Measurements from ENCODE around the gene DSCAML1.

The DSCAML1 gene

DNA sequence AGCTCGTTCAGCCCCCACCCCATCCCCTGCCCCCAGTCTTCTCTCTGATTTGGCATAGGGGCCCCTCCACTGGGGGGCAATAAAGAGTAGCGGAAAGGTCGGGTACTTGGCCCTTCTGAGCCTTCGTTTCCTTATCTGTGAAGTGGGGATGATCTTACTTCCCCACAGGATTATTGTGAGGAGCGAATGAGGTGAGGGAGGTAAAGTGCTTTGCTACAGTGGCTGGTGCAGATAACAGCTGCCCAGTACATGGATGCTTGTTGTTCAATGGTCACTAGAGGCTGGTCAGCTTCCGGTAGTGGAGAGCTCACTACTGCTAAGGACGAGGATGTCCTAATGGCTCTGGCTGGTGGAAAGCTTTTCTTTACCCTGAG lies 368.2 kb downstream of the DSCAML1 start:
- Histone ChIP-seq H3K27me3 (ENCODE audit: control insufficient read depth, insufficient read depth, low read length) (peaks cover 26% of the 10 kb centered on the region), H3K4me2 (ENCODE audit: low read length) (no peak overlapping the region), H3K4me3 (ENCODE audit: low read length) (no peak overlapping the region), H3K9me3 (replicated peaks; ENCODE audit: low read length) (no peaks in the 10 kb centered on the region), H3K4me1 (ENCODE audit: control insufficient read depth, insufficient read depth, low read length) (no peaks in the 10 kb centered on the region), H3K36me3 (ENCODE audit: insufficient read depth, low read length) (no peaks in the 10 kb centered on the region), H3K9ac (ENCODE audit: low read depth, low read length) (no peak overlapping the region)

DNA sequence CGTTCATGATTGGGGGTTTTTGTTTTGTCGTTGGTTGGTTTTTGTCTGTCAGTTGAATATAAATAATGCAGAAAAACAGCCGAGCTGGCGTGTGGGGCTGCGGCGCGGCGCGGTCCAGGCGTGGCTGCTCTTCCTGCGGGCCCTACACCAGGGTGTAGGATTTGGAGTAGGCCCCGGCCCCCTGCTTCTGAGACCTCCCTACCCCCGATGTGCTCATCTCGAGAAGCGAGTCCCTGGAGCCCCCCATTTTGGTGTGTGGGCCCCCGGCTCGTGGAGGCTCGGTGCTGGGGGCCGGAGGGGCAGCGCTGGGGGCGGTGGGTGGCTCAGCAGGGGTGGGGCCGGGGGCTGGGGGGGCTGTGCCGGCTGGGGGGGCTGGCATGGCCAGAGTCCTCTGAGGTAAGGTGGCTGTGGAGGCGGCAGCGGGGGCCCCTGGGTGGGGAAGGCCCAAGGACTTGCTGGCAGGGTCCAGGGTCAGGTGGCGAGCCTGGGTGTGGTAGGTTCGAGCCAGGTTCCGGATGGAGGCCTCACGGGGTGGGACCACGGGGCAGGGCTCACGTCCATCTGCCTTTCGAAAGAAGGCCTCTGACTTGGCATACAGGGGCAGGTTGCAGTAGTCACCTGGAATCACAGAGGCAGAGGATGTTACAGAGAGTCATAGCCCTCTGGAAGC lies 368.7 kb downstream of the DSCAML1 start:
- H3K4me3 ChIP-seq (ENCODE audit: low read length), result no peak overlapping the region
- H3K36me3 ChIP-seq (ENCODE audit: insufficient read depth, low read length), result no peaks in the 10 kb centered on the region
- H3K27me3 ChIP-seq (ENCODE audit: control insufficient read depth, insufficient read depth, low read length), result peaks cover 28% of the 10 kb centered on the region
- no peak overlapping the region for H3K9ac ChIP-seq (ENCODE audit: low read depth, low read length)
- no peak overlapping the region for H3K4me2 ChIP-seq (ENCODE audit: low read length)
- no peaks in the 10 kb centered on the region for H3K4me1 ChIP-seq (ENCODE audit: control insufficient read depth, insufficient read depth, low read length)
- H3K9me3 ChIP-seq (replicated peaks; ENCODE audit: low read length), result no peaks in the 10 kb centered on the region

DNA sequence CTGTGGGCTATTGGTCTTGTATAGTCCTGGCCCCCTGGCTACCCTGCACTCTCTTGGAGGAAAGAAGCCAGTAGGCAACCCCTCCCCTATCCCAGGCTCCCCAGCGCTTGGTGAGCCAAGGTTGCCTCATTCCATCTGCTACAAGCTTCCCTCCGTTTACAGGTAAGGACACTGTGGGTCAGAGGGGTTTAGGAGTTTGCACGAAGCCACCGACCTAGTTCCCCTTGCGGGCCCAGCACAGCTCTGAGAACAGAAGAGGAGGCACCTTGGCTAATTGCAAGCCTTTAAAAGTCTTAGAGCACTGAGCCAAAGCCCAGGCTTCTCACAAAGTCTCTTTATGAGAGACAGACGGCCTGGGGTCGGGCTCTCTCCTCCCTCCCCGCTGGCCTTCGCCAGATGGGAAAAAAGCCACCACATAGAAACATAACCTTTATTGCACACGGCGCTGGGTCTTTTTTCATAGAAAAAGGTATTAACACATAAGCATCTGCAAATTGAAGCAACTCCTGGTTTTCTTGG lies 369.6 kb downstream of the DSCAML1 start:
- H3K4me1 ChIP-seq (ENCODE audit: control insufficient read depth, insufficient read depth, low read length), result no peaks in the 10 kb centered on the region
- H3K9ac ChIP-seq (ENCODE audit: low read depth, low read length), result no peak overlapping the region
- H3K4me3 ChIP-seq (ENCODE audit: low read length), result no peak overlapping the region
- H3K4me2 ChIP-seq (ENCODE audit: low read length), result no peak overlapping the region
- H3K27me3 ChIP-seq (ENCODE audit: control insufficient read depth, insufficient read depth, low read length), result peaks cover 31% of the 10 kb centered on the region
- H3K9me3 ChIP-seq (replicated peaks; ENCODE audit: low read length), result no peaks in the 10 kb centered on the region
- H3K36me3 ChIP-seq (ENCODE audit: insufficient read depth, low read length), result no peaks in the 10 kb centered on the region

DNA sequence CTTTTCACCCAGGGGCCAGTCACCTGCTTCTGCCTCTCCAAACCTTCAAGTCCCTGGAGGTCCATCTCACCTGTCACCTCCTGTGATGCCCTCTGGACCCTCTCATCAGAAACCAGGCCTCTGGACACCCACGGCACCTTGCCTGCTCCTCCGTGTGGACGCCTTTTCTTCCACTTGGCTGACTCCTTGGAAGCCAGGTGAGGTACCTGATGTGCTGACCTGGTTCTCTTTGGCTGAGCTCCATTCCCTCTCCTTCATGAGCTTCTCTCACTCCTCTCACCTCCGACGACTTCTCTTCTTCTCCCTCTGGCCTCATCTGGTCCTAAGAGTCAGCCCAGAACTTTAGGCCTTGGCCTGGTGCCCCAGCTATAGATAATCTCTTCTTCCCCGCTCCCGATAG lies 370.1 kb downstream of the DSCAML1 start:
- no peak overlapping the region for H3K4me2 ChIP-seq (ENCODE audit: low read length)
- H3K36me3 ChIP-seq (ENCODE audit: insufficient read depth, low read length), result no peaks in the 10 kb centered on the region
- H3K27me3 ChIP-seq (ENCODE audit: control insufficient read depth, insufficient read depth, low read length), result peaks cover 36% of the 10 kb centered on the region
- no peak overlapping the region for H3K4me3 ChIP-seq (ENCODE audit: low read length)
- no peaks in the 10 kb centered on the region for H3K4me1 ChIP-seq (ENCODE audit: control insufficient read depth, insufficient read depth, low read length)
- no peak overlapping the region for H3K9ac ChIP-seq (ENCODE audit: low read depth, low read length)
- no peaks in the 10 kb centered on the region for H3K9me3 ChIP-seq (replicated peaks; ENCODE audit: low read length)

DNA sequence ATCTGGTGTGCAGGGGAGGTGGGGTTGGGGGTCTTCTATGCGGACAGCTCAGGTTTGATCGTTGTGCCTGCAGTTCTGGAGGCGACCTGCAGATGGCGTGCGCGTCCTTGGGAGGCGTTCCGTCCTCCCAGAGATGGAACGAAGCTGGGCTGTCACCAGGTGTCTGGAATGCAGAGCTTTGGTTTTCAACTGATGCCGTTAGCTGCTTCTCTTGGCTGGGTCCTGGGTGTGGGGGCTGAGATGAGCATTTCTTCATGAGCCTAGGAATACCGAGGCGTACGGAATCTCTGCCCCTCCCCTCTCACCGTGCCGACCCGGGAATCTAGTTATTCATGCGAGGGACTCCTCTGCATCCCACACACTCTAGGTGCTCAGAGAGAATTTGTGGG lies 370.7 kb downstream of the DSCAML1 start:
- peaks cover 37% of the 10 kb centered on the region for H3K27me3 ChIP-seq (ENCODE audit: control insufficient read depth, insufficient read depth, low read length)
- H3K9me3 ChIP-seq (replicated peaks; ENCODE audit: low read length), result no peaks in the 10 kb centered on the region
- no peak overlapping the region for H3K9ac ChIP-seq (ENCODE audit: low read depth, low read length)
- no peak overlapping the region for H3K4me3 ChIP-seq (ENCODE audit: low read length)
- no peaks in the 10 kb centered on the region for H3K36me3 ChIP-seq (ENCODE audit: insufficient read depth, low read length)
- peak overlapping the region; percentile 53 for H3K4me2 ChIP-seq (ENCODE audit: low read length)
- H3K4me1 ChIP-seq (ENCODE audit: control insufficient read depth, insufficient read depth, low read length), result no peaks in the 10 kb centered on the region

DNA sequence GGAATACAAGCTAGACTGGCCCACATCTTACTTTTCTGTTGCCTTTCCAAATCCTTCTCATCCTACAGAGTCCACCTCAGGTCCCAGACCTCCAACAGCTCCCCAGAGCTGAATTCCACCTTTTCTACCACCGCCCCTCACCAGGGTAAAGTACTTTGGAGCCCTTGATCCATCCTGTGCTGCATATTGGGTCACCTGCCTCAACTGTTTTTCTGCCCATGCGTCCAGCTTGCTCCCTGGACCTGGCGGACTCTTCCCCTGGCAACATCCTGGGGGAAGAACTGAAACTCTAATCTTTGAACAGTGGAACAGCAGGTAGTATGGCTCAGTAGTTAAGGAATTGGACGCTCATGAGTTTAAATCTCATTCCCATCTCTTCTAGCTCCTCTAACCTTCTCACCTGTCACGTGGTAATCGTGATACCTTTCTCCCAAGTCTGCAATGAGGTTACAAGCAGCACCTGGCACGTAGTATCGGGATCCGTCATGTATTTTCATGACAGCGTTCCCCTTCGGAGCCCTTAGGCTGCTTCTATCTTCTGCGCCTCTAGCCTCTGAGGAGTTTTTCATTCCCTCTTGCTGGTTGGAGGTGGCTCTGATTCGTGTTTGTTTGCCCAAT lies 371.2 kb downstream of the DSCAML1 start:
- Histone ChIP-seq H3K9ac (ENCODE audit: low read depth, low read length) (no peak overlapping the region), H3K4me3 (ENCODE audit: low read length) (no peak overlapping the region), H3K4me2 (ENCODE audit: low read length) (no peak overlapping the region), H3K9me3 (replicated peaks; ENCODE audit: low read length) (no peaks in the 10 kb centered on the region), H3K4me1 (ENCODE audit: control insufficient read depth, insufficient read depth, low read length) (no peaks in the 10 kb centered on the region), H3K27me3 (ENCODE audit: control insufficient read depth, insufficient read depth, low read length) (peaks cover 35% of the 10 kb centered on the region), H3K36me3 (ENCODE audit: insufficient read depth, low read length) (no peaks in the 10 kb centered on the region)

DNA sequence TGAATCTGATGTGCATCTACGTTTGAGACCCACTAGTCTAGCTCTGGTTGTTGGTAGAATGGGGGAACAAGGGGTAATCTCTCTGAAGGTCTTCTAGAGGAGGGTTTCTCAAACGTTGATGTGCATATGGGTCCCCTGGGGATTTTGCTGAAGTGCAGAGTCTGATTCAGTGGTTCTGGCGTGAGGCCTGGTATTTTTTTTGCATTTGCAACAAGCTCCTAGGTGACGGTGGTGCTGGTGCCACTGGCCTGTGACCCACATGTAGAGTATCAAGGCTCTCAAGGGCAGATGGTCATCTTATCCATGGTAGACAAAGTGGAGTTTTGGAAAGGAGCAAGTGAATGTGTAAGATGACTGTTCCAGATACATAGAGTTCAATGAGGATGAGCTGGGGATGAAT lies 372.2 kb downstream of the DSCAML1 start:
- Histone ChIP-seq H3K27me3 (ENCODE audit: control insufficient read depth, insufficient read depth, low read length) (peaks cover 34% of the 10 kb centered on the region), H3K36me3 (ENCODE audit: insufficient read depth, low read length) (no peaks in the 10 kb centered on the region), H3K4me2 (ENCODE audit: low read length) (no peak overlapping the region), H3K4me1 (ENCODE audit: control insufficient read depth, insufficient read depth, low read length) (no peaks in the 10 kb centered on the region), H3K9me3 (replicated peaks; ENCODE audit: low read length) (no peaks in the 10 kb centered on the region), H3K9ac (ENCODE audit: low read depth, low read length) (no peak overlapping the region), H3K4me3 (ENCODE audit: low read length) (no peak overlapping the region)

DNA sequence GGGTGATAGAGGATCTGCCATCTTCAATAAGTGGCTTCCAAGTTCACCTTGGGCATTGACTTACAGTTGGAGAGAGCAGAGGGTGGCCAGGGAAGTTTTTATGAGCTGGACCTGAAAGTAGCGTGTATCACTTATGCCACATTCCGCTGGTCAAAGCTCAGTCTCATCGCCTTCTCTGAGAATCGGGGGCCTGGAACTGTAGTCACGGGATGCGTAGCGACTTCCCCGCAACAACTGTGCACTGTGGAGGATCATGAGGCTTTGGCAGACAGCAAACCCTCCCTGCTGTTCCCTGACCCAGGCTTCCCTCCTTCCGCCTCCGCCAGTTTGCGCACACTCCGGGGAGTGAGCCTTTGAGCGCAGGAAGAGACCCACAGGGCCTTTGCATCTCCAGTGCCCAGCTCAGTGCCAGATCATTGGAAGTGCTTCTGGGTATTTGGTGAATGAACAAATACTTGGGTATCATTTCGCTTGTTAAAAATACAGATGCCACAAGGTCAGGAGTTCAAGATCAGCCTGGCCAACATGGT lies 373.9 kb downstream of the DSCAML1 start:
- peaks cover 29% of the 10 kb centered on the region for H3K27me3 ChIP-seq (ENCODE audit: control insufficient read depth, insufficient read depth, low read length)
- H3K4me2 ChIP-seq (ENCODE audit: low read length), result no peak overlapping the region
- no peak overlapping the region for H3K4me3 ChIP-seq (ENCODE audit: low read length)
- H3K9me3 ChIP-seq (replicated peaks; ENCODE audit: low read length), result no peaks in the 10 kb centered on the region
- no peaks in the 10 kb centered on the region for H3K36me3 ChIP-seq (ENCODE audit: insufficient read depth, low read length)
- no peak overlapping the region for H3K9ac ChIP-seq (ENCODE audit: low read depth, low read length)
- no peaks in the 10 kb centered on the region for H3K4me1 ChIP-seq (ENCODE audit: control insufficient read depth, insufficient read depth, low read length)

DNA sequence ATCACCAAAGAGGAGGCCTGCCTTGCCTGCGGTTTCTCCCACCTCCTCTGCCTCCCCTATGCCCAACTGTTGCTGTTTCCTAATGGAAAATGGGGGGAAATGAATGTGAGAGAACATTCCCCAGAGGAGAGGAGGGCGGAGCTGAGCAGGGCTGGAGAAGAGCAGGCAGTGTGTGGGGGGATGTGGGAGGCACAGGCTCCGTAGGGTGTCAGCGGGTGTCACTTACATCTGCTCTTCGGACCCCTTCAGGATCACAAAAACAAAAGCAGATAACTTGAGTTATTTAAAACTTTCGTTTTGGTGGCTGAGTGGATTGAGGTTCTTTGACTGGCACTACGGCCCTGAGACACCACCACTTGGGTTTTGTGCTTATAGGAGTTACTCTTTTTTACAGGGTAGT lies 375.5 kb downstream of the DSCAML1 start:
- H3K4me1 ChIP-seq (ENCODE audit: control insufficient read depth, insufficient read depth, low read length), result no peaks in the 10 kb centered on the region
- no peak overlapping the region for H3K4me3 ChIP-seq (ENCODE audit: low read length)
- no peak overlapping the region for H3K9ac ChIP-seq (ENCODE audit: low read depth, low read length)
- no peak overlapping the region for H3K4me2 ChIP-seq (ENCODE audit: low read length)
- H3K9me3 ChIP-seq (replicated peaks; ENCODE audit: low read length), result no peaks in the 10 kb centered on the region
- peaks cover 26% of the 10 kb centered on the region for H3K27me3 ChIP-seq (ENCODE audit: control insufficient read depth, insufficient read depth, low read length)
- no peaks in the 10 kb centered on the region for H3K36me3 ChIP-seq (ENCODE audit: insufficient read depth, low read length)

DNA sequence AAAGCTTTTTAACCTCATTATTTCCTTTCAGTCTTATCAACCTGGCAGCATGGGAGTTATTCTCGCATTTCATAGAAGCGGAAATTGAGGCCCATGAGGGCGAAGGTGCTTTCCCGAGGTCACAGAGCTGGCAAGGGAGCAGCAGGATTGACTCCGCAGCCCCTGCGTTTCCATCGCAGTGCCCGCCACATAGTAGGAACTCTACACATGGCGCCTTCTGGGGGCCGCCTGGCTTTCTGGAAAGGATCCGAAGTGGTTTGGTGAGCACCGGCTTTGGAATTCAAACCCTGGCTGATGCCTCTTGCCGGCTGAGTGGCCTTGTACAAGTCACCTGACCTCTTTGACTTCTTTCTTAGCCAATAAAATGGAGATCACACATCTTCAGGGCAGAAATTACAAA lies 376.0 kb downstream of the DSCAML1 start:
- Histone ChIP-seq H3K4me1 (ENCODE audit: control insufficient read depth, insufficient read depth, low read length) (no peaks in the 10 kb centered on the region), H3K4me3 (ENCODE audit: low read length) (no peak overlapping the region), H3K9me3 (replicated peaks; ENCODE audit: low read length) (no peaks in the 10 kb centered on the region), H3K27me3 (ENCODE audit: control insufficient read depth, insufficient read depth, low read length) (peaks cover 26% of the 10 kb centered on the region), H3K9ac (ENCODE audit: low read depth, low read length) (no peak overlapping the region), H3K4me2 (ENCODE audit: low read length) (no peak overlapping the region), H3K36me3 (ENCODE audit: insufficient read depth, low read length) (no peaks in the 10 kb centered on the region)

DNA sequence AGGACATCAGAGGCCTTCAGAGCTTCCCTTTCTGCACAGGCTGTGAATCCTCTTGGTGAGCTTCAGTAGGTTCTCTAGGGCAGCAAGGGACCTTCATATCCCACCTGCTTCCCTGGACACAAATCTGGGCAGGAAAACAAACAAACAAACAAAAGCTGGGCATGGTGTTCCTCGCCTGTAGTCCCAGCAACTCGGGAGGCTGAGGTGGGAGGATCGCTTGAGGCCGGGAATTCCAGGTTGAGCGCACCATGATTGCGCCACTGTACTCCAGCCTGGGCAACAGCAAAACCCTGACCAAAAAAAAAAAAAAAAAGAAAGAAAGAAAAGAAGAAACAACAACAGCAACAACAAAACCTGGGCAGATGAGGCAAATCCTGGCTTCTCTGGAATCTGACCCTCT lies 376.4 kb downstream of the DSCAML1 start:
- Histone ChIP-seq H3K9ac (ENCODE audit: low read depth, low read length) (no peak overlapping the region), H3K4me1 (ENCODE audit: control insufficient read depth, insufficient read depth, low read length) (no peaks in the 10 kb centered on the region), H3K4me2 (ENCODE audit: low read length) (no peak overlapping the region), H3K27me3 (ENCODE audit: control insufficient read depth, insufficient read depth, low read length) (peaks cover 26% of the 10 kb centered on the region), H3K9me3 (replicated peaks; ENCODE audit: low read length) (no peaks in the 10 kb centered on the region), H3K4me3 (ENCODE audit: low read length) (no peak overlapping the region), H3K36me3 (ENCODE audit: insufficient read depth, low read length) (no peaks in the 10 kb centered on the region)

DNA sequence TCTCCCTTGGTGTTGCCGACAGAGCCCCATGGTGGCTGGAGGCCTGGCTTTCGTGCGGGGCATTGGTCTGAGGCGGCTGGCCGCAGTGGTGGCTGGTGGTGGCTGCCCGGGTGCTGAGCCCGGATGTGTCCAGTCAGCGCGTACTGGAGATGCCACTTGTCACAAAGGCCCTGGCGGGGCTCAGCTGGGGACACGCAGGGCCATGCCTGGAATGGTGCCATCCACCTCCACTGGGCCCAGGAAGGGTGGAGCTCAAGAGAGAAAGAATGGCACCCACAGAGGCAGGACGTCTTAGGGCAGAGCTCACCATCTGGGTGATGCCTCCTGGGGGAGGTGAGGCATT lies 376.9 kb downstream of the DSCAML1 start:
- Histone ChIP-seq H3K4me2 (ENCODE audit: low read length) (no peak overlapping the region), H3K36me3 (ENCODE audit: insufficient read depth, low read length) (no peaks in the 10 kb centered on the region), H3K27me3 (ENCODE audit: control insufficient read depth, insufficient read depth, low read length) (peaks cover 26% of the 10 kb centered on the region), H3K9ac (ENCODE audit: low read depth, low read length) (no peak overlapping the region), H3K4me1 (ENCODE audit: control insufficient read depth, insufficient read depth, low read length) (no peaks in the 10 kb centered on the region), H3K4me3 (ENCODE audit: low read length) (no peak overlapping the region), H3K9me3 (replicated peaks; ENCODE audit: low read length) (no peaks in the 10 kb centered on the region)
